Neural cell (in vitro differentiated cells): ENCODE results near the gene PRDM12. TPM values are rescaled to one million over a fixed set of nuclear protein-coding genes. Genes with fewer than 3 reads are reported as not detected.

ENCODE experiments used
- H2AFZ ChIP-seq: fragments of 200-600, 300-800 bp; sonication (generic), shearing (Covaris generic); 2 replicates; pipeline ENCODE4 v1.6.0; 2014; ENCODE audit warnings: low read depth, mild to moderate bottlenecking, antibody characterized with exemption, low read length, moderate library complexity
- H3F3A ChIP-seq: fragments of 200-600 bp; shearing (Covaris generic); 2 replicates; pipeline ENCODE4 v1.6.1; 2016; ENCODE audit warnings: mild to moderate bottlenecking, moderate library complexity, mixed read lengths, antibody characterized with exemption, low read length; ENCODE audit not compliant: insufficient read depth, poor library complexity, severe bottlenecking
- H3K27ac ChIP-seq: fragments of 200-600, 300-800 bp; sonication (generic), shearing (Covaris generic); 2 replicates; pipeline ENCODE4 v1.5.1; 2014; ENCODE audit warnings: mild to moderate bottlenecking, low read length, moderate library complexity
- H3K27me3 ChIP-seq: fragments of 300-800, 200-600 bp; sonication (generic), shearing (Covaris generic); 2 replicates; pipeline ENCODE4 v1.6.0; 2014; ENCODE audit warnings: mild to moderate bottlenecking, low read depth, low read length, moderate library complexity; ENCODE audit not compliant: insufficient read depth
- H3K36me3 ChIP-seq: fragments of 300-800, 200-600 bp; sonication (generic), shearing (Covaris generic); 2 replicates; pipeline ENCODE4 v1.5.1; 2014; ENCODE audit warnings: mild to moderate bottlenecking, antibody characterized with exemption, low read length, moderate library complexity; ENCODE audit not compliant: insufficient read depth
- H3K4me2 ChIP-seq: fragments of 300-800, 200-600 bp; sonication (generic), shearing (Covaris generic); 2 replicates; pipeline ENCODE4 v1.6.0; 2014; ENCODE audit warnings: mild to moderate bottlenecking, low read length
- H3K4me3 ChIP-seq: fragments of 300-800, 200-600 bp; sonication (generic), shearing (Covaris generic); 2 replicates; pipeline ENCODE4 v1.5.1; 2014; ENCODE audit warnings: mild to moderate bottlenecking, low read length, moderate library complexity
- H3K79me2 ChIP-seq: fragments of 200-600 bp; shearing (Covaris generic); replicated peaks from 2 replicates; pipeline ENCODE4 v1.6.0; 2014; ENCODE audit warnings: mild to moderate bottlenecking, low read length, moderate library complexity; ENCODE audit not compliant: insufficient read depth
- H3K9ac ChIP-seq: fragments of 300-800, 200-600 bp; sonication (generic), shearing (Covaris generic); 2 replicates; pipeline ENCODE4 v1.6.1; 2016; ENCODE audit warnings: mild to moderate bottlenecking, low read length, mixed read lengths
- H3K9me2 ChIP-seq: fragments of 200-600 bp; shearing (Covaris generic); 2 replicates; pipeline ENCODE4 v1.6.1; 2016; ENCODE audit warnings: mild to moderate bottlenecking, low read length, mixed read lengths; ENCODE audit not compliant: insufficient read depth
- H3K9me3 ChIP-seq: fragments of 200-600, 300-800 bp; sonication (generic), shearing (Covaris generic); 2 replicates; pipeline ENCODE4 v1.6.1; 2016; ENCODE audit warnings: mild to moderate bottlenecking, mixed run types, low read length, moderate library complexity, mixed read lengths
- H4K20me1 ChIP-seq: fragments of 200-600 bp; shearing (Covaris generic); 2 replicates; pipeline ENCODE4 v1.6.1; 2016; ENCODE audit warnings: mild to moderate bottlenecking, mixed run types; ENCODE audit not compliant: insufficient read depth
- EP300 ChIP-seq: fragments of 450-650 bp; conservative IDR thresholded peaks from 2 replicates; pipeline ENCODE4 v1.6.1; 2014; ENCODE audit warnings: antibody characterized with exemption, mild to moderate bottlenecking, moderate library complexity; ENCODE audit not compliant: poor library complexity, severe bottlenecking
- EZH2 ChIP-seq: fragments of 200-600, 300-800 bp; shearing (Covaris generic), sonication (generic); IDR thresholded peaks from 2 replicates; pipeline ENCODE4 v1.6.1; 2014; ENCODE audit warnings: antibody characterized with exemption, low read length, borderline replicate concordance, mild to moderate bottlenecking; ENCODE audit not compliant: insufficient read depth, poor library complexity, severe bottlenecking
- MXI1 ChIP-seq: fragments of 450-650 bp; conservative IDR thresholded peaks from 2 replicates; pipeline ENCODE4 v1.6.1; 2014; ENCODE audit warnings: antibody characterized with exemption, mild to moderate bottlenecking; ENCODE audit not compliant: poor library complexity, severe bottlenecking
- POLR2AphosphoS5 ChIP-seq: IDR thresholded peaks from 2 replicates; pipeline ENCODE4 v1.6.1; 2012
- RAD21 ChIP-seq: fragments of 450-650 bp; conservative IDR thresholded peaks from 2 replicates; pipeline ENCODE4 v1.6.1; 2014; ENCODE audit warnings: antibody characterized with exemption, mild to moderate bottlenecking, moderate library complexity
- REST ChIP-seq: IDR thresholded peaks from 2 replicates; pipeline ENCODE4 v1.6.1; 2012; ENCODE audit warnings: borderline replicate concordance
- SMC3 ChIP-seq: fragments of 450-650 bp; conservative IDR thresholded peaks from 2 replicates; pipeline ENCODE4 v1.6.1; 2014; ENCODE audit warnings: antibody characterized with exemption, mild to moderate bottlenecking, moderate library complexity; ENCODE audit not compliant: poor library complexity
- TAF1 ChIP-seq: IDR thresholded peaks from 2 replicates; pipeline ENCODE4 v1.6.1; 2012; ENCODE audit warnings: low read depth
- polyA plus RNA-seq: library from polyadenylated mRNA; depleted of rRNA; stranded (reverse); fragments of >200 nt; gene quantifications from 2 replicates; pipeline ENCODE4 v1.2.3, GENCODE V29; 2014
- TF ChIP-seq, protein P1 (sequence below): fragments of 450-650 bp; IDR thresholded peaks from 2 replicates; pipeline ENCODE4 v1.5.1; 2014; ENCODE audit warnings: antibody characterized with exemption, mild to moderate bottlenecking, moderate library complexity; ENCODE audit not compliant: poor library complexity, severe bottlenecking

Gene PRDM12
- polyA plus RNA-seq, 1 donor from 2014 or later: 0.17 TPM

GRCh38 chr9:130715270-130715669 is 50.9 kb downstream of the PRDM12 start:
- Histone ChIP-seq H3K79me2 (peaks cover 53% of the 10 kb centered on the region), H3K27me3 (no peaks in the 10 kb centered on the region), H3K36me3 (no peaks in the 10 kb centered on the region), H3K9me3 (no peaks in the 10 kb centered on the region), H3K4me3 (peak overlapping the region; percentile 95), H3K9me2 (no peaks in the 10 kb centered on the region), H3K27ac (no peak overlapping the region), H4K20me1 (peaks cover 6% of the 10 kb centered on the region), H3K9ac (peak overlapping the region; percentile 30), H2AFZ (no peak overlapping the region), H3F3A (no peaks in the 10 kb centered on the region), H3K4me2 (peak overlapping the region; percentile 93)
- TF ChIP-seq, protein P1, sequence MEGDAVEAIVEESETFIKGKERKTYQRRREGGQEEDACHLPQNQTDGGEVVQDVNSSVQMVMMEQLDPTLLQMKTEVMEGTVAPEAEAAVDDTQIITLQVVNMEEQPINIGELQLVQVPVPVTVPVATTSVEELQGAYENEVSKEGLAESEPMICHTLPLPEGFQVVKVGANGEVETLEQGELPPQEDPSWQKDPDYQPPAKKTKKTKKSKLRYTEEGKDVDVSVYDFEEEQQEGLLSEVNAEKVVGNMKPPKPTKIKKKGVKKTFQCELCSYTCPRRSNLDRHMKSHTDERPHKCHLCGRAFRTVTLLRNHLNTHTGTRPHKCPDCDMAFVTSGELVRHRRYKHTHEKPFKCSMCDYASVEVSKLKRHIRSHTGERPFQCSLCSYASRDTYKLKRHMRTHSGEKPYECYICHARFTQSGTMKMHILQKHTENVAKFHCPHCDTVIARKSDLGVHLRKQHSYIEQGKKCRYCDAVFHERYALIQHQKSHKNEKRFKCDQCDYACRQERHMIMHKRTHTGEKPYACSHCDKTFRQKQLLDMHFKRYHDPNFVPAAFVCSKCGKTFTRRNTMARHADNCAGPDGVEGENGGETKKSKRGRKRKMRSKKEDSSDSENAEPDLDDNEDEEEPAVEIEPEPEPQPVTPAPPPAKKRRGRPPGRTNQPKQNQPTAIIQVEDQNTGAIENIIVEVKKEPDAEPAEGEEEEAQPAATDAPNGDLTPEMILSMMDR: no peak
- TF ChIP-seq SMC3 (no peak), MXI1 (no peak), EP300 (no peak)

DNA sequence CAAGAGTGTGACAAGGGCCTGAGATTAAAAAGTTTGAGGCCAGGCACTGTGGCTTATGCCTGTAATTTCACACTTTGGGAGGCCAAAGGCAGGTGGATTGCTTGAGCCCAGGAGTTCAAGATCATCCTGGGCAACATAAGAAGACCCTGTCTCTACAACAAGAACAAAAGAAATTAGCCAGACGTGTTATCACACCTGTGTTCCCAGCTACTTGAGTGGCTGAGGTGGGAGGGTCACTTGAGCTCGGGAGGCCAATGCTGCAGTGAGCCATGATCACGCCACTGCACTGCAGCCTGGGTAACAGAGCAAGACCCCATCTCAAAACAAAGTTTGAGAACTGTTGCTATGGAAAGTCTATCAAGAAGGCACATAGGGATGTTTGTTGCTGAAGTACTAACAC is 54.2 kb downstream of the PRDM12 start:
- Histone ChIP-seq H3K4me2 (no peak overlapping the region), H3K27me3 (no peaks in the 10 kb centered on the region), H3K79me2 (peaks cover 50% of the 10 kb centered on the region), H3K27ac (no peak overlapping the region), H4K20me1 (peaks cover 6% of the 10 kb centered on the region), H3K36me3 (no peaks in the 10 kb centered on the region), H3F3A (no peaks in the 10 kb centered on the region), H3K9me3 (no peaks in the 10 kb centered on the region), H3K9ac (no peak overlapping the region), H3K4me3 (no peak overlapping the region), H2AFZ (no peak overlapping the region), H3K9me2 (no peaks in the 10 kb centered on the region)
- TF ChIP-seq TAF1 (no peak), POLR2AphosphoS5 (no peak), MXI1 (no peak), RAD21 (no peak), EZH2 (no peak), REST (no peak), EP300 (no peak), SMC3 (no peak)
- TF ChIP-seq, protein P1: no peak
